HG03095 (cell line): Measurements from ENCODE around the gene SLC25A2.
"Not testable (repeated sequence)": the region's sequence is repeated elsewhere in the genome, so short reads cannot be mapped to it uniquely, and the experiment has no call there.

Experiments
- ATAC-seq: cut with Tn5 transposase; IDR thresholded peaks from one replicate; pipeline ENCODE4 v1.9.1; 2021; ENCODE audit warnings: moderate library complexity; ENCODE audit not compliant: unreplicated experiment

Gene SLC25A2

DNA sequence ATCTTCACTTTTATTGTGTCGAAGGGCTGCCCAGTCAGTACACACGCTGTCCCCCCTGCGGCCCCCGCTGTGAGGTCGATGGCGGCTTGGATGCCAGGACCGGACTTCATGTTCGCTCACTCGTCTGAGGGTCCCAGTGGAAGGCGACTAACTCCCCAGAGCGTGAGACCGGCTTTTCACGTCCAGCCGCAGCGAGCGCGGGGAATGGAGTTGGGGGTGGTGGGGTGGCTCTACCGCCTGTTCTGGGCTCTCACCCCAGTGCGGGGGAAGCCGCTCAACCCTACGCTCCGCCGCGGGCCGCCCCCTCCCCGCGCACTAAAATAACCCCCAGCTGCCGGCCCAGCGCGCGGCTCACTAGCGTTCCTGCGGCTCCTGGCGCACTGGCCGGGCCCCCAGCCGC lies at the start of gene SLC25A2:
Gene SLC25A2, minus strand, starts transcription at position 294 of the 400 bp plus-strand sequence. Its CDS starts 184 bp downstream, at position 110.
- ATAC-seq: no peak

DNA sequence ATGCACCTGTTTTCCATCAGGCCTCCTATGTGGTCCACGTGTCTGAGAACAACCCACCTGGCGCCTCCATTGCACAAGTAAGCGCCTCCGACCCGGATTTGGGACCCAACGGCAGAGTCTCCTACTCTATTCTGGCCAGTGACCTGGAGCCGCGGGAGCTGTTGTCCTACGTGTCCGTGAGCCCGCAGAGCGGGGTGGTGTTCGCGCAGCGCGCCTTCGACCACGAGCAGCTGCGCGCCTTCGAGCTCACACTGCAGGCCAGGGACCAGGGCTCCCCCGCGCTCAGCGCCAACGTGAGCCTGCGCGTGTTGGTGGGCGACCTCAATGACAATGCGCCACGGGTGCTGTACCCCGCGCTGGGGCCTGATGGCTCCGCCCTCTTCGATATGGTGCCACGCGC lies 47.7 kb upstream of the SLC25A2 start:
- ATAC-seq: no peak

DNA sequence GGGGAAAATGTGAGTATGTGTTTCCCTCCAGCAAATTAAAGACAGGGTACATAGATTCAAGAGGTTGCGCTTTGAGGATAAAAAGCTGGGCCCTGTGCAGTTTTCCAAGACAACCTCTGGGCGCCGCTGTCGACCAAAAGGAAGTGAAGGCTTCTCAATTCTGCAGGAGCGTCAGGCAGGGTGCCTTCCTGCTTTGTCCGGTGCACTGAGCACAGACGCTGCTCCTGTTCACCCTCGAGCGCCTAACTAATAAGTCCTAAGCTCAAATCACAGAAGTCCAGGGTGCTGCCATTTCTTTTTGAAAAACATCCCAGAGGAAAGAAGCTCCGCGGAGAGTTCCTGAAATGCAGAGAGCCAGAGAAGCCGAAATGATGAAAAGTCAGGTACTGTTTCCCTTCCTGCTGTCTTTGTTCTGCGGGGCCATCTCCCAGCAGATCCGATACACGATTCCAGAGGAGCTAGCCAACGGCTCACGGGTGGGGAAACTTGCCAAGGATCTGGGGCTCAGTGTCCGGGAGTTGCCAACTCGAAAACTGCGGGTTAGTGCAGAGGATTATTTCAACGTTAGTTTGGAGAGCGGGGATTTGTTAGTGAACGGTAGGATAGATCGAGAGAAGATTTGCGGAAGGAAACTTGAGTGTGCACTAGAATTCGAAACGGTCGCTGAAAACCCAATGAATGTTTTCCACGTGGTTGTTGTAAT lies 46.2 kb upstream of the SLC25A2 start, which contains the start of gene PCDHGB1:
Gene PCDHGB1, plus strand, starts transcription at position 183 of the 703 bp plus-strand sequence. Its CDS starts 162 bp downstream, at position 345.
- peak; percentile 89 for ATAC-seq

DNA sequence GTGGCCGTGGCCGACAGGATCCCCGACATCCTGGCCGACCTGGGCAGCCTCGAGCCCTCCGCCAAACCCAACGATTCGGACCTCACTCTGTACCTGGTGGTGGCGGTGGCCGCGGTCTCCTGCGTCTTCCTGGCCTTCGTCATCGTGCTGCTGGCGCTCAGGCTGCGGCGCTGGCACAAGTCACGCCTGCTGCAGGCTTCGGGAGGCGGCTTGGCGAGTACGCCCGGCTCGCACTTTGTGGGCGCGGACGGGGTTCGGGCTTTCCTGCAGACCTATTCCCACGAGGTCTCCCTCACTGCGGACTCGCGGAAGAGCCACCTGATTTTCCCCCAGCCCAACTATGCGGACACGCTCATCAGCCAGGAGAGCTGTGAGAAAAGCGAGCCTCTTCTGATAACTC lies 42.2 kb upstream of the SLC25A2 start:
- ATAC-seq: not testable (repeated sequence)

DNA sequence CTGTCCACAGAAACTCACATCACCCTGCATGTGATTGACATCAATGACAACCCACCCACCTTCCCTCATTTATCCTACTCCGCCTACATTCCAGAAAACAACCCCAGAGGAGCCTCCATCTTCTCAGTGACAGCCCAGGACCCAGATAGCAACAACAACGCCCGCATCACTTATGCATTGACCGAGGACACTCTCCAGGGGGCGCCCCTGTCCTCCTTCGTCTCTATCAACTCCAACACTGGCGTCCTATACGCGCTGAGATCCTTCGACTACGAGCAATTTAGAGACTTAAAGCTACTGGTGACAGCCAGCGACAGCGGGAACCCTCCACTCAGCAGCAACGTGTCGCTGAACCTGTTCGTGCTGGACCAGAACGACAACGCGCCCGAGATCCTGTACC lies 41.5 kb upstream of the SLC25A2 start:
- no peak for ATAC-seq

DNA sequence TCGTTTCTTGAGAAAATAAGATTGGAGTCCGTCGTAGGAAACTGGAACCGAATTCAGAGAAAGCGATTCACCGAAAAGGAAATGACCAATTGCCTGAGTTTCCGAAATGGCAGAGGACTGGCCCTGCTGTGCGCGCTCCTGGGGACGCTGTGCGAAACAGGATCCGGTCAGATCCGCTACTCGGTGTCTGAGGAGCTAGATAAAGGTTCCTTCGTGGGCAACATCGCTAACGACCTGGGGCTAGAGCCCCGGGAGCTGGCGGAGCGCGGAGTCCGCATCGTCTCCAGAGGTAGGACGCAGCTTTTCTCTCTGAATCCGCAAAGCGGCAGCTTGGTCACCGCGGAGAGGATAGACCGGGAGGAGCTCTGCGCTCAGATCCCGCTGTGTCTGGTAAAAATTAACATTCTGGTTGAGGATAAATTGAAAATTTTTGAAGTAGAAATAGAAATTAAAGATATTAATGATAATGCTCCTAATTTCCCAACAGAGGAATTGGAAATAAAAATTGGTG lies 40.2 kb upstream of the SLC25A2 start:
- ATAC-seq: no peak

DNA sequence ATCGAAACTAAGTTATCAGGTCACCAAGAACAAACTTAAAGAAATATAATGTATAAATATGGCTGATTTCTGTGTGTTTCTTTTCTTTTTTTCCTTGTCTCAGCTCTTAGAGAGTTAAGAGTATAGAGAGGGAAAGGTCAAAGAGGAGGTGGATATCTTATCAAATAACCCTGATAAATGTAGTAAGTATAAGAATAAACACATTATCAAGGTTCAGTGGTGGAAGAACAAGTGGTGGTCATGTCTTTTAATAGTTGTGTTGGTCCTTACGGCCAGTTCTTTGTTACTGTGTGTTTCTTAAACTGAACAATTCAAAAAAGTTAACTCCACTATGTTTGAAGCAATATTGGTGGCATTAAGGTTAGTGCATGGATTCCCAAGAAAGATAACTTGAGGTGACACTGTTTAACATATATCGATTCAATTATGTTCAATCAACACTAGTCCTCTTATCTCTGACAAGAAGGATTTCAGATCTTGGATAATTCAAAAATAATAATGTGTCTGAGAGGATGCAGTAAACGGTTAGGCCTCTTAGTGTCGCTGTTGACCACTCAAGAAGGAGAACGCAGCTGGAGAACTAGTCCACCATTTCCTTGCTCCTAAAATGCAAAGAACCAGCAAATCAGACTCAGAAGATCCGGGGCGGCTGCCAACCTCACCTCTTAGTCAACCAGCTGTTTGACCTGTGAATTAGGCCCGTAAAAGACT lies 39.5 kb upstream of the SLC25A2 start, which contains the start of gene PCDHGA3:
Gene PCDHGA3, plus strand, starts transcription at position 588 of the 711 bp plus-strand sequence. CDS start 205 bp downstream, outside the sequence.
- ATAC-seq: no peak

DNA sequence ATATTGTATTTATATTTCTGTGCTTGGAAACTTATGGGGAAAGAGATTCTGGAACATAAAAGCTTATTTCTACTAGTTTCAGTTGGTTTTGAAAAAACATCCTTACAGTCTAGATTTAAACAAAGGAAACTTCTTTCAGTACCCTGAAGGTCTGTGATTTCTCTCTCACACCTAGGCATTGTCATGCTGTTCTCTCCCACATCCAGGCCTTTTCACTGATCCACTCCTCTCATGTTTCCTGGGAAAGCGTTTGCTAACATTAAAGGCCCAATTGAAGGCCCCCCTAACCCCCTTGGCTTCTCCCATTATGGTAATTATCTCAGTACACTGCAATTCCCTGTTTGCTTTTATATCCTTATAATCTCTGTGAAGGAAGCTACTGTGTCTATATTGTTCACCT lies 38.9 kb upstream of the SLC25A2 start:
- no peak for ATAC-seq

DNA sequence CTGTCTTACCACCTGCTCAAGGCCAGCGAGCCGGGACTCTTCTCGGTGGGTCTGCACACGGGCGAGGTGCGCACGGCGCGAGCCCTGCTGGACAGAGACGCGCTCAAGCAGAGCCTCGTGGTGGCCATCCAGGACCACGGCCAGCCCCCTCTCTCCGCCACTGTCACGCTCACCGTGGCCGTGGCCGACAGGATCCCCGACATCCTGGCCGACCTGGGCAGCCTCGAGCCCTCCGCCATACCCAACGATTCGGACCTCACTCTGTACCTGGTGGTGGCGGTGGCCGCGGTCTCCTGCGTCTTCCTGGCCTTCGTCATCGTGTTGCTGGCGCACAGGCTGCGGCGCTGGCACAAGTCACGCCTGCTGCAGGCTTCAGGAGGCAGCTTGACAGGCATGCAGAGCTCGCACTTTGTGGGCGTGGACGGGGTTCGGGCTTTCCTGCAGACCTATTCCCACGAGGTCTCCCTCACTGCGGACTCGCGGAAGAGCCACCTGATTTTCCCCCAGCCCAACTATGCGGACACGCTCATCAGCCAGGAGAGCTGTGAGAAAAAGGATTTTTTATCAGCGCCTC lies 37.0 kb upstream of the SLC25A2 start:
- ATAC-seq: not testable (repeated sequence)

DNA sequence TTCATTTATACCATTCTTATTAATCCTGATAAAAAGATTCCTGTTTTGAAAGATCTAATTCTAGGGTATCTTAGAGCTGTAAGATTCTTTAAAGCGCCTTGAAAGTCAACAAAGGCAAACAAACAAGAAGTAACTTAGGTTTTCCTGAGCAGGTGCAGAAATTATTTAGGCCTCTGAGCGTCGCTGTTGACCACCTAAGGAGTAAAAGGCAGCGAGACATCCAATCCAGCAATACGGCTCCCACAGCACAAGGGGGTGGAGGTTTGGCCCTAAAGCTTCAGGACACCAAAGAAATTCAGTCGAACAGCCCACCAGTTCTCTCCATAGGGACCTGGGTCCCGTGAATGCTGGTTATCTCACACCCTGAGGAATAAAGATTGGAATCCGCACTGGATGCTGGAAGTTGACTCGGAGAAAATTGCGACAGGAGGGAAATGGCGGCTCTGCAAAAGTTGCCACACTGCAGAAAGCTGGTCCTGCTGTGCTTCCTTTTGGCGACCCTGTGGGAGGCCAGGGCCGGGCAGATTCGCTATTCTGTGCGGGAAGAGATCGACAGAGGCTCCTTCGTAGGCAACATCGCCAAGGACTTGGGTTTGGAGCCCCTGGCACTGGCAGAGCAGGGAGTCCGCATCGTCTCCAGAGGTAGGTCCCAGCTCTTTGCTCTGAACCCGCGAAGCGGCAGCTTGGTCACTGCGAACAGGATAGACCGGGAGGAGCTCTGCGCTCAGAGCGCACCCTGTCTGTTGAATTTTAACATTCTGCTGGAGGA lies 34.9 kb upstream of the SLC25A2 start, which contains the start of gene PCDHGA2:
Gene PCDHGA2, plus strand, starts transcription at position 223 of the 769 bp plus-strand sequence.
- no peak for ATAC-seq

DNA sequence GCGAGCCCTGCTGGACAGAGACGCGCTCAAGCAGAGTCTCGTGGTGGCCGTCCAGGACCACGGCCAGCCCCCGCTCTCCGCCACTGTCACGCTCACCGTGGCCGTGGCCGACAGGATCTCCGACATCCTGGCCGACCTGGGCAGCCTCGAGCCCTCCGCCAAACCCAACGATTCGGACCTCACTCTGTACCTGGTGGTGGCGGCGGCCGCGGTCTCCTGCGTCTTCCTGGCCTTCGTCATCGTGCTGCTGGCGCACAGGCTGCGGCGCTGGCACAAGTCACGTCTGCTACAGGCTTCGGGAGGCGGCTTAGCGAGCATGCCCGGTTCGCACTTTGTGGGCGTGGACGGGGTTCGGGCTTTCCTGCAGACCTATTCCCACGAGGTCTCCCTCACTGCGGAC lies 28.7 kb upstream of the SLC25A2 start:
- ATAC-seq: not testable (repeated sequence)

DNA sequence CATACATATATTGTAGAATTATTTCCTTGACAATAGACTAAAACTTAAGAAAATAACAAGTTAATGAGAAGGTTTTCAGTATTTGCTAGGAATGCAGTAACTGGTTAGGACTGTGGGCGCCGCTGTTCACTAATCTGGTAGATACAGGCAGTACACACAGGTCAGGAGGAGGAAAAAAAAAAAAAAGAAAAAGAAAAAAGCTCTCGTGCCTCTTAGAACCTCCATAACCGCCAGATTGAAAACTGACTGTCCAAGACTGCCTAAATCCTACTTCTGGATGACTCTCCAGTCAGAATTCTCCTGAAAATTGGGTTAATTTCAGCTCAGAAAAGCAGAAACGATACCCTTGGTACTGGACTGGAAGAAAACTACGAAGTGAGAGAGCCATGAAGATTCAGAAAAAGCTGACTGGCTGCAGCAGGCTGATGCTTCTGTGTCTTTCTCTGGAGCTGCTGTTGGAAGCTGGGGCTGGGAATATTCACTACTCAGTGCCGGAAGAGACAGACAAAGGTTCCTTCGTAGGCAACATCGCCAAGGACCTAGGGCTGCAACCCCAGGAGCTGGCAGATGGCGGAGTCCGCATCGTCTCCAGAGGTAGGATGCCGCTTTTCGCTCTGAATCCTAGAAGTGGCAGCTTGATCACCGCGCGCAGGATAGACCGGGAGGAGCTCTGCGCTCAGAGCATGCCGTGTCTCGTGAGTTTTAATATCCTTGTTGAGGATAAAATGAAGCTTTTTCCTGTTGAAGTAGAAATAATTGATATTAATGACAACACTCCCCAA lies 26.6 kb upstream of the SLC25A2 start, which contains the start of gene PCDHGA1:
Gene PCDHGA1, plus strand, starts transcription at position 216 of the 782 bp plus-strand sequence.
- ATAC-seq: peak; percentile 41

DNA sequence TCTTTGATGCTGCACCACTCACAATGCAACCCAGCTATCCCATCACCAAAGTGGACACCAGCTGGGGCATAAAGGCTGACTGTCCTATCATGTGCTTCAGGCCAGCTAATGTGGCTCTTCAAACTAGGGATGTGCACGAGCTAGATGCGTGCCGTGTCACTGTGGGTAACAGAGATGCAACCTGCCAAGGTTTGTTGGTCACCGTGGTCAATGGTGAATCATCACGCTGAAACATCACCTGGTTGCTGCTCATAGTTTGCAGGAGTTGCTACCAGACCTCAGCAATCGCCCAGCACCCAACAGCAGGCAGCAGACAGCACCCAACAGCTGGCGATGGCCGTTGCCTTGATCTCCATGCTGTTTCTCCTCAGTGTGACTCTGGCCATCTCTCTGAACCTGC lies 24.4 kb upstream of the SLC25A2 start:
- no peak for ATAC-seq

DNA sequence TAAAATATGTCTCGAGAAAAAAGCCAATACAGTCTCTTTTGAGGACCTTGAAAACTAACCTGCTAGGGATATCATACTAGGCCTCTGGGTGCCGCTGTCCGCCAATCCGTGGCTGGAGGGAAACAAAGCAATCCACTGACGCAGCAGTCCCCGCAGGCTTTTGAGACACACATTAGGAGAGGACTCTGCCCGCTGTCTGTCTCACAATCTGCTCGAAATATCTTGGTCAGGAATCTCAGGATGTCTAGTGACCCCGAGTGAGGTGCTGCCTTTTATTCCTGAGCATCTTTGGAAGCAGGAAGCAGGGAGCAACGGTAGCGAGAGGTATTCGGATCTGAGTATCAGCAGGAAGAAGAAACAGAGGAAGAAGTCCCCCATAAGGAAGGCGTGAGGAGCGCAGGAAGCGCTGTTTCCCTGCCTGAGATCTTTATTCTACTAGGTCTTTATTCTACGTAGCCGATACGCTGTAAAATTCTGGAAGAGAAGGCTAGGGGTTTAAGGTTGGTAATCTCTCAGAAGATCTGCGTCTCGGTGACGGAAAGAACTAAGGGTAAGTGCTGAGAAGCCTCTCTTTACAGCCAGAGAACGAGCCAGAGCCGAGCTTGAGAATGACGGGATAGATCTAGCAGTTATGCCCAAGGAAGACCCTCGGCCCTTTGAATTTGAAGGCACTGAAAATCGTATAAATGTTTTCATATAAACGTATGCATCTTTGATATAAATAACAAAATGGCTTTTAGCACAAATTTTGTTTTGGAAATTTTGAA lies 22.4 kb upstream of the SLC25A2 start:
- ATAC-seq: peak; percentile 81

DNA sequence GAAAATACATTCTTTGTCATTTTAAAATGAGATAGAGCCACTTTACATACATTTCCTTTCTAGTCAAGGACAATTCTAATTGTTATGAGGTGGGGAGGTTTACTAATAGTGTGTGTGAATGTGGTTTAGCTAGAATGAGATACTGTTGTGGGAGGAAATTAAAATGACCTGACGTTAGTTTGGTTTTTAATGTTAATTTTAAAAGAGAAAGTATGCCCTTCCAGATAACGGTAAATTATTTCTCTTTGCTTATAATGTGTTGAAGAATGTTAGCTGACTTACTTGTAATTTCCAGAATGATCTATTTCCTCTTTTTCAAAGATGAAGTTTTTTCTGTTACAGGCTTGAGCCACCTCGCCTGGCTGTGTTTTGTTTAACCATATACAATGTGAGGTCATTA lies 18.4 kb upstream of the SLC25A2 start:
- ATAC-seq: no peak

DNA sequence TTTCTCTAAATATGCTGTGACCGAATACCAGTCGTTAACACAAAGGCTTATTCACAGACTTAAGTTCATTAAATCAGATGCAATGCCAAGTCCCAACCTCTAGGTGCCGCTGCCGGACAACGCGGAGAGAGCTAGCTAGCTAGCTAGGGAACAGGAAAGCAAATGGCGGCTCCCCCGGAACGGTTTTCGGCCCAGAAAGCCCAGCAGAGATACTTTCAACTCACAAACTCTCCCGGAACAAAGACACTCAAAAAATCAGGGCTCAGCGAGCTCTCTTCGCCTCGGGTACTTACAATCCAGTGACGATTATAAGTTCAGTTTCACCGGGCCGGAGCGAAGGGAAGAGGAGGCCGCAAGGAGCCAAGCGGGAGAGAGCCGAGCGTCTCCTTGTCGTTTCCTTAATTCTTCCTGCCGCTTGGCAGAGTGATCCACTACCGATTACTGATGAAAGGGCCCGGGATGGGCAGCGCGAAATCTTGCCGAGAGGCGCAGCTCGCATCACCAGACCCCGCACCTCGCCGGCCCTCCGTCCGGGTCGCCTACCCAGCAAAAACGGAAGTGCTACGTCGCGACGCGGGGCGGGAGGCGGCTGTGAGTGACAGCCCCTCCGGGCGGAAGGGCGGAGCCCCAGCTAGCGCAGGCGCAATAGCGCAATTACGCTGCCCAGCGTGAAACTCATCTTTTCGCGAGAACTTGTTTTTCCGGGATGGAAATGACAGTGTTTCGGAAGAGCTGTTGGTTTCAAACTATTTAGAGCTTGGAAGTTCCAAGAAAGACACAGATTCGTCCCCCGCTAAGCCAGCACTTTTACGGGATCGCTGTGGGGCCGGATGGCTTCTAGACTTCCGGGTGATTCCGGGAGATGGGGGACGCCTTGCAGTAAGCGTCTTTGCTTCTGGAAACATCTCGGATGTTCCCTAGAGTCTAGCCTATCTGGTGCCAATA lies 16.6 kb upstream of the SLC25A2 start, which contains the start of gene TAF7:
Gene TAF7, minus strand, starts transcription at position 560 of the 945 bp plus-strand sequence. CDS start 740 bp downstream, outside the sequence.
- peak; percentile 89 for ATAC-seq

DNA sequence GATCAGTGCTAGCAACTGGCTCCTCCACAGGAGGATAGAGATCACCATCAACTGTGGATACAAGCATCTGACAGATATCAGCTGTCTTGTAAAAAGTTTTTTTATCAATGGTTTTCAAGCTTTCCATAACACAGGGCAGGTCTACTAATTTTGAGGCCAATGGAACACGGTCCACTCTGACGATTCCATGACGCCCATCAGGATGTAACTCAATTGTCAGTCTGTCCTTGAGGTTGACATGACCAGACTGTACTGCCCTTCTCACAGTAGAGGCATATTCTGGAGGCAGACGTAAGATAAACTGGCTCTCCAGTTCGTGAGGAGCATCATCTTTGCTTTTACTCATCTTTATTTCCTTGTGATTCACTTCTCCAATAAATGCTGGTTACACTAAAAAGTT lies 15.8 kb upstream of the SLC25A2 start:
- no peak for ATAC-seq

DNA sequence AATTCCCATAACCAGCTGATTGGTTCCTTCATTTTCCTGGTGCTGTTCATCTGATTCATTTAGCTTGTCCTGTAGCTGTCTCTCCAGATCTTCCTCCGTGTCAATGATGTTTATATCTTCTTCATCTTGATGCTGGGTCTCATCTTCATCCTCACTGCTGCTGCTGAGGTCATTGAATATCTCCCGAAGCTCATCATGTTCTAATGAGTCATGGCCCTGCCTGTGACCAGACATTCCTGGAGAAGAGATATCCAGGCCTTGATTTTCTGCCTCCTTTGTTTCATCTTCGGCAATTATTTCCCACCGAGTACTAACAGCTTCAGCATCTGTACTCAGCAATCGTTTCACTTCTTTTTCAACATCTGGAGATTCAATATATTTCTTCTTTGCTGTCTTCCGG lies 15.4 kb upstream of the SLC25A2 start:
- no peak for ATAC-seq
